AG10803 (cell line): Measurements from ENCODE around the gene SLC66A3.

Experiments
- DNase-seq: peaks from one replicate; pipeline ENCODE4 v3.0.0; 2010; ENCODE audit warnings: low read depth
- H3K4me3 ChIP-seq: 2 replicates; pipeline ENCODE4 v1.5.1; 2011; ENCODE audit warnings: mild to moderate bottlenecking, low read length, control low read depth
- TF ChIP-seq, protein P1 (sequence below): conservative IDR thresholded peaks from 2 replicates; pipeline ENCODE4 v1.5.1; 2011; ENCODE audit warnings: mild to moderate bottlenecking, low read length, control low read depth, inconsistent platforms

SLC66A3 gene

DNA sequence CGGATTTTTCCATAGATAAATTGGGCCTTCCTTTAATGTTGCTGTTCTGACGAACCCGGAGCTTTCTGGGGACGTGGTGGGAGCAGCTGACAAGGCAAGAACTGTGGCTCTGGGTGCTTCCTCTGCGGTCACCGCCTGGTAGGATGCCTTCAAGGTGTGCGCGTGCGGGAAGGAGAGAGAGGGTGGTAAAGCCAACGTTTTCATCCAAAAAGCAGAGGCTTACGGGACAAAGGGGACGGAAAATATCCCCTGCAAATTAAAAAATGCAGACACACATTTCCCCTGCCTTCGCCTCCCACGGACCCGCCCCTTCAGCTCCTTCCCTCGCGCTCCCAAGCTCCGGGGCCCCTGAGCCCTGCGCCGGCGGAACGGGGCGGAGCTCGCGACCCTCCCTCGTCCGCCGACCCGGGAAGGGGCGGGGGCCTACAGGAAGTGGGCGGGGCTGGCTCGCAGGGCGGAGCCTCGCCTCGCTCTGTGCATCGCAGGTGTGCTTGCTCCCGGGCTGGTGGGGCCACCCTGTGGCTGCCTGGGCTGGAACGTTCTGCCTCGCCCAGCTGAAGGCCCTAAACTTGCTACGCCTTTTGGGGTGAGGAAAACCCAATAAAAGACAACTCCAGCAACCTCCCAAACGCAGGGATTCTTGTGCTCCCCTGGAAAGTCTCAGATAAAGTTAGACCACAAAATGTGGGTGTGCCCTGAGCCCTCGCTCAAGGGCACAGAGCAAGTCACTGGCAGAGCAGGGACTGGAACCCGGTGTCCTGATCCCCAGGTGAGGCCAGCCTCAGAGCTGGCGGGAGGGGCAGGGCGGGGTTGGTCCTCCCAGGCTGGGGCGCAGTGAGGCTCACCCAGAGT, 25.4 kb upstream of the SLC66A3 start:
- TF ChIP-seq, protein P1, sequence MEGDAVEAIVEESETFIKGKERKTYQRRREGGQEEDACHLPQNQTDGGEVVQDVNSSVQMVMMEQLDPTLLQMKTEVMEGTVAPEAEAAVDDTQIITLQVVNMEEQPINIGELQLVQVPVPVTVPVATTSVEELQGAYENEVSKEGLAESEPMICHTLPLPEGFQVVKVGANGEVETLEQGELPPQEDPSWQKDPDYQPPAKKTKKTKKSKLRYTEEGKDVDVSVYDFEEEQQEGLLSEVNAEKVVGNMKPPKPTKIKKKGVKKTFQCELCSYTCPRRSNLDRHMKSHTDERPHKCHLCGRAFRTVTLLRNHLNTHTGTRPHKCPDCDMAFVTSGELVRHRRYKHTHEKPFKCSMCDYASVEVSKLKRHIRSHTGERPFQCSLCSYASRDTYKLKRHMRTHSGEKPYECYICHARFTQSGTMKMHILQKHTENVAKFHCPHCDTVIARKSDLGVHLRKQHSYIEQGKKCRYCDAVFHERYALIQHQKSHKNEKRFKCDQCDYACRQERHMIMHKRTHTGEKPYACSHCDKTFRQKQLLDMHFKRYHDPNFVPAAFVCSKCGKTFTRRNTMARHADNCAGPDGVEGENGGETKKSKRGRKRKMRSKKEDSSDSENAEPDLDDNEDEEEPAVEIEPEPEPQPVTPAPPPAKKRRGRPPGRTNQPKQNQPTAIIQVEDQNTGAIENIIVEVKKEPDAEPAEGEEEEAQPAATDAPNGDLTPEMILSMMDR, result no peak
- H3K4me3 ChIP-seq, result peak overlapping the region; percentile 22
- DNase-seq, result no peak

DNA sequence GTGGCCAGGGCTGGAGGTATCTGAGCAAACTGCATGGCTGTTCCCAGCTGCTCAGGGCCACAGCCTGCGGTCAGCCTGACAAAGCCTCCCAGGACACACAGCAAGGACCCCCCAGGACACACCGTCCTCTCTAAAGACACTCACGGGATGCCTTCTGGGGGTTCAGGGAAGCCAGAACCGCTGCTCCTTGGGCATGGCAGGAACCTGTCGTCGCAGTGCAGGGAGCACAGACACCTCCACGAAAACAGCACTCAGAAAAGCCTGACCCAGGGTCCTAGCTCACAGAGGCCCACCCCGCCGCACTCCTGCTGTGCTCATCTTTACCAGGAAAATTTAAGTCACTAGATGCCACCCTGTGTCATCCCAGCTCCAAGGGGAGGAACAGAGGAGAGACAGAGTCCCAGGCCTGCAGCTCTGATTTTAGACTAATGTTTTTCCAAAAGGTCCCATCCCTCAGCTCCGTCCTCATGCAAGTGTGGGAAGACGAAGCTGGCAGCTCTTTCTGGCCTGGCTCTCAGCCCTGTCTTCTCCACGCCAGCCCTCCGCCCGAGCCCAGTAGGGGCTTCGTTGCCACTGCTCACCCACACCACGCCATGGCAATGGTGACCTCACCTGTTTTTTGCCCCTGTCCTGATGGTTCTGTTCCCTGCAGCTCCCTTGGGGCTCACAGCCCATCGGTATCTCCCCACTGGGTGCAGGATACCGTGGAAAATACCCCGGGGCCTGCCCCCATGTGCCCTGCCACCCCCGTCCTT, 23.9 kb upstream of the SLC66A3 start:
- TF ChIP-seq, protein P1, result no peak
- no peak for DNase-seq
- H3K4me3 ChIP-seq, result no peak overlapping the region

DNA sequence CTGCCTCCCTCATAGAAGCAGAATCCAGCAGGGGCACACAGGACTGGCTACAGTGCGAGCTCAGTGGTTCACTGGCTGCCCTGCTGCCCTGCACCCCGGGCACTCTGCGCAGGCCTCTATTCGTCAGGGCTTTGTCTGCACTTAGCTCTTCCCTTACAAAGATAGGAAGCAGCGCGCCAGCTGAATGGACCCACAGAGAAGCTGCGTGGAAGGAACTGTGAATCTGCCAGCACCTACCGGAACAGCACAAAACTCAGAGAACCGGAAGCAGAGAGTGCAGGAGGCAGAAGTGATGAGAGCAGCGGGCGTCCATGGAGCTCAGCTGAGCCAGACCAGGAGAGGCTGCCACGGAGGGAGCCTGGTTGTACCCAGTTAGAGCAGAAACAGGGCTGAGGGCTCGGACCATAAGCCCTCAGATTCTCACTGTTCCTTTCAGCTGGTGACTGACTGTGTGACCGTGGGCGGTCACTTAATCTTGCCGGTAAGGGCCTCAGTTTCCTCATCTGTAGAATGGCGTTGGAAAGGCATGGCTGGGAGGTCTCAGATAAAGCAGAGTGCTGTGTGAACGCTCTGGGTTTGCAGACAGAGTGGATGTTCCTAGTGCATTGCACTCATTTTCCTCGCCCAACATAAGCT, 23.1 kb upstream of the SLC66A3 start:
- DNase-seq, result no peak
- TF ChIP-seq, protein P1, result no peak
- H3K4me3 ChIP-seq, result no peak overlapping the region

DNA sequence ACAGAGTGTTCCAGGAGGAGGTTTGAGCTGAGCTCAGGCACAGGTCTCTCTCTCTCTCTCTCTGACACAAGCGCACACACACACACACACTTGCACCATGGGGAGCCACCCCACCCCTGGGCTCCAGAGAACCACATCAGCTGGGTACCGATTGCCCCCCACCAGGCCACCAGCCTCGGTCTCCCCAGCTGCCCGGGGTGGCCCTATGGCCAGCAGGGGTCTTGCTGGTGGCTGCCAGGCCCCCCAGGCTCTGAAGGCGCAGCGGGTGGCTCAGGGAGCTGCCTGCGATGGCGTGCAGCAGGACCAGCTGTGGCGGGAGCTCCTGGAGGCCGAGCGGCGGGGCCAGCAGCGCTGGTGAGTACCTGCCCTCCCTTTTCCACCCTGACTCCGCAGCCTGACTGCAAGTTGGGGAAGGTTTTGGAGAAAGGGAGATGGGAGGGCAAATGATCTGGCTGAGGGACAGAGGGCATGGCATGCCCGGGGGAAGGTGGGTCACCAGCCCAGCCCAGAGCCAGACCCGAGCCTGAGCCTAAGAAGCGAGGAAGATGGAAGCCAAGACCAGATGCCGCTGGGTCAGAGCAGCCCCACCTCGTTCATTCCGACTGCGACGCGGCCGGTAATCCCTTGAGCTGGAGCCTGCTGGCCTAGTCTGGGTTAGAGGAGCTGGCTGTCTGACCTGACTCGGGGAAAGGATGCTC, 21.9 kb upstream of the SLC66A3 start:
- TF ChIP-seq, protein P1, result no peak
- peak overlapping the region; percentile 63 for H3K4me3 ChIP-seq
- DNase-seq, result no peak

DNA sequence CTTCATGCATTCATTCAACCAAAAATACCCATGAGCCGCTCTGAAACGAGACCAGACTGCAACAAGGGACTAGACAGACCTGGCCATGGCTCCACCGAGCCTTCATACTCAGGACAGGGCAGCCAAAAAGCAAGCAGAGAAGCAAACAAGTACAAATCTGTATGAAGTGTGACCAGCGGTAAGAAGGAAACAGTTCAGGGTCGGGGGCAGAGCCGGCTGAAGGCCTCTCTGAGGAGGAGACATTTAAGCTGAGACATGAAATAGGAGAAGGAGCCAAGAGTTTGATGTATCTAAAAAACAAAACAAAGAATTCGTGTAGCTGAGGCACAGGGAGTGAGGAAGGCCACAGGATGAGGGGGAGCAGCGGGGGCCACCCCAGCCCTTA, 21.3 kb upstream of the SLC66A3 start:
- DNase-seq, result no peak
- TF ChIP-seq, protein P1, result no peak
- H3K4me3 ChIP-seq, result no peak overlapping the region

DNA sequence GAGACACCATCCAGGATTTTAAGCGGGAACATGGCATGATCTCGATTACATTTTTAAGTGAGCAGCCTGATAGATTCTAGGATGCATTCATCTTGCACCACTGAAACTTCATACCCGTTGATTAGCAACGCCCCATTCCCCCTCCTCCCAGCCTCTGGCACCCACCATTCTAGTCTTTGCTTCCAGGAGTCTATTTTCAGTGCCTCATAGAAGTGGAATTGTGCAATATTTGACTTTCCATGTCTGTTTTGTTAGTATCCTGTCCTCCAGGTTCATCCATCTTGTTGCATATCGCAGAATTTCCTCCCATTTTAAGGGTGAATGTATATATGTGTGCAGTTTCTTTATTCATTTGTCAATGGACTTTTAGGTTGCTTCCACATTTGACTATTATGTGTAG, 20.9 kb upstream of the SLC66A3 start:
- DNase-seq, result no peak
- no peak overlapping the region for H3K4me3 ChIP-seq
- TF ChIP-seq, protein P1, result no peak
